Stimulated activated CD8-positive, alpha-beta memory T cell treated with anti-CD3 and anti-CD28 coated beads, Interleukin-15, amount 100 ng/mL, for 1 hour (primary cell): Measurements from ENCODE around the gene RIBC2.
"Not testable (repeated sequence)": the region's sequence is repeated elsewhere in the genome, so short reads cannot be mapped to it uniquely, and the experiment has no call there.

Experiments used
- DNase-seq: peaks from one replicate; pipeline ENCODE4 v3.0.0-alpha.2; 2020; ENCODE audit warnings: low read depth

The RIBC2 gene

GRCh38 chr22:45450101-45450785, 36.8 kb downstream of the RIBC2 start:
- no peak for DNase-seq

GRCh38 chr22:45450921-45451651, 37.6 kb downstream of the RIBC2 start:
- DNase-seq: no peak

GRCh38 chr22:45451972-45452371, 38.5 kb downstream of the RIBC2 start:
- no peak for DNase-seq

- DNase-seq: no peak
Observed at GRCh38 chr22:45452565-45453379, 39.3 kb downstream of the RIBC2 start.

GRCh38 chr22:45453764-45454163, 40.3 kb downstream of the RIBC2 start:
- no peak for DNase-seq

GRCh38 chr22:45454275-45454674, 40.8 kb downstream of the RIBC2 start:
- DNase-seq: no peak

GRCh38 chr22:45455212-45455611, 41.7 kb downstream of the RIBC2 start:
- DNase-seq: no peak

- DNase-seq: no peak
Observed at GRCh38 chr22:45455621-45456020, 42.1 kb downstream of the RIBC2 start.

GRCh38 chr22:45456811-45457210, 43.3 kb downstream of the RIBC2 start:
- DNase-seq: no peak

- no peak for DNase-seq
Observed at GRCh38 chr22:45458532-45458931, 45.0 kb downstream of the RIBC2 start.

- DNase-seq: no peak
Observed at GRCh38 chr22:45459235-45459634, 45.7 kb downstream of the RIBC2 start.

- DNase-seq: no peak
Observed at GRCh38 chr22:45460288-45461109, 47.0 kb downstream of the RIBC2 start.

- DNase-seq: no peak
Observed at GRCh38 chr22:45462034-45462655, 48.7 kb downstream of the RIBC2 start.

GRCh38 chr22:45463691-45464090, 50.2 kb downstream of the RIBC2 start:
- not testable (repeated sequence) for DNase-seq

GRCh38 chr22:45465633-45466032, 52.1 kb downstream of the RIBC2 start:
- DNase-seq: no peak

- DNase-seq: no peak
Observed at GRCh38 chr22:45468872-45469271, 55.4 kb downstream of the RIBC2 start.

- no peak for DNase-seq
Observed at GRCh38 chr22:45469281-45470073, 56.0 kb downstream of the RIBC2 start.

GRCh38 chr22:45470871-45471270, 57.4 kb downstream of the RIBC2 start:
- no peak for DNase-seq

- no peak for DNase-seq
Observed at GRCh38 chr22:45472426-45472825, 58.9 kb downstream of the RIBC2 start.

GRCh38 chr22:45473626-45474237, 60.2 kb downstream of the RIBC2 start:
- no peak for DNase-seq
